B cell (primary cell): ENCODE data around the gene DOK5.

Source experiments
- CTCF ChIP-seq: fragments of 200-600 bp; IDR thresholded peaks from one replicate; pipeline ENCODE4 v1.8.0; 2022; ENCODE audit warnings: antibody characterized with exemption, mild to moderate bottlenecking
- EZH2 ChIP-seq: IDR thresholded peaks from 2 replicates; pipeline ENCODE4 v1.6.1; 2012; ENCODE audit warnings: borderline replicate concordance, low read depth, mild to moderate bottlenecking, moderate library complexity, low read length; ENCODE audit not compliant: insufficient read depth, poor library complexity, severe bottlenecking

GRCh38 chr20:54438166-54438565, 37.2 kb upstream of the DOK5 start:
- TF ChIP-seq CTCF (no peak), EZH2 (no peak)
